ENCODE measurements around the gene AGBL5.

DNA sequence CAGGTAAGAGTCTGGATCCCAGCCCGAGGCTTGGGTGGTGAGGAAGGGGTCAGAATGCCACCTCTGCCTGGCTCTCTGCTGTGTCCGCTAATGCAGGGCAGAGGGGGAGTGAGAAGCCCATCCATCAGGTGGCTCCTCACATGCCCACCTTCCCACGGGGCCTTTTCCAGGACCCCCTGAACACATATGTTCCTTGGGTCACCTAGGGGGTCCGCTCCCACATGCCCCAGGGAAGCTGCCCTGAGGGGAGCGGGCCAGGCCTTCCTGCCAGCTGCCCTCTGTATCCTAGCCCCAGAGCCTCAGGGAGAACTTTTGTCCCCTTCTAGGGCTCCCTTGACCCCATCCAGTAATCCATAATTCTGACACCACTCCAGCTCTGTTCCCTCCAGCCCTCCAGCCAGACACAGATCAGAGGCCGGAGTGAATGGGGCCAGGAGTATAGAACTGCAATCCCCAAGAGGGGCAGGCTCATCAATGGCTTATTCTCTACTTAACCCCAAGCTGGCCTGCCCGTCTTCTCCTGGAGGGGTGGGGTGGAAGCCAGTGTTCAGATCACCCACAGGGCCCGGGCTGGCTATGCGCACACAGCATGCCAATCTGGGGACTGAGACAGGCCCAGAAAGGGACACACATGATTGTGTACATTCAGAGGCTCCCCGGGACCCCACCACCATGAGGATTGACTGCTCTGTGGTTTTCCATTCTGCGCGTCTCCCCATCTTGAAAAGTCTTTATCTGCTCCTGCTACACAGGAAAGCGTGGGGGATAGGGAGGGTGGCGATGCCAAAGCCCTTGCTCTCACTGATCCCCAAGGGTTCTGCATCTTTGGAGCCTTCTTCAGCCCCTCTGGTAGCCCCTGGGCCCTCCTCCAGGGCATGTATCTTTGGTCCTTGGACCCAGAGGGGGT lies 28.0 kb downstream of the AGBL5 start:
- TF ChIP-seq GATA2 (IDR thresholded peaks at IDR 0.05; ENCODE audit: low read depth, low read length) (no peak), GATA3 (IDR thresholded peaks at IDR 0.05; ENCODE audit: low read depth, low read length) (no peak)
